Stimulated activated CD8-positive, alpha-beta memory T cell treated with anti-CD3 and anti-CD28 coated beads, Interleukin-4, amount 100 ng/mL, for 24 hours (primary cell): ENCODE results near the gene RIMBP2.

ENCODE experiments used
- DNase-seq: peaks from one replicate; pipeline ENCODE4 v3.0.0-alpha.2; 2020; ENCODE audit warnings: low read depth

Gene RIMBP2

DNA sequence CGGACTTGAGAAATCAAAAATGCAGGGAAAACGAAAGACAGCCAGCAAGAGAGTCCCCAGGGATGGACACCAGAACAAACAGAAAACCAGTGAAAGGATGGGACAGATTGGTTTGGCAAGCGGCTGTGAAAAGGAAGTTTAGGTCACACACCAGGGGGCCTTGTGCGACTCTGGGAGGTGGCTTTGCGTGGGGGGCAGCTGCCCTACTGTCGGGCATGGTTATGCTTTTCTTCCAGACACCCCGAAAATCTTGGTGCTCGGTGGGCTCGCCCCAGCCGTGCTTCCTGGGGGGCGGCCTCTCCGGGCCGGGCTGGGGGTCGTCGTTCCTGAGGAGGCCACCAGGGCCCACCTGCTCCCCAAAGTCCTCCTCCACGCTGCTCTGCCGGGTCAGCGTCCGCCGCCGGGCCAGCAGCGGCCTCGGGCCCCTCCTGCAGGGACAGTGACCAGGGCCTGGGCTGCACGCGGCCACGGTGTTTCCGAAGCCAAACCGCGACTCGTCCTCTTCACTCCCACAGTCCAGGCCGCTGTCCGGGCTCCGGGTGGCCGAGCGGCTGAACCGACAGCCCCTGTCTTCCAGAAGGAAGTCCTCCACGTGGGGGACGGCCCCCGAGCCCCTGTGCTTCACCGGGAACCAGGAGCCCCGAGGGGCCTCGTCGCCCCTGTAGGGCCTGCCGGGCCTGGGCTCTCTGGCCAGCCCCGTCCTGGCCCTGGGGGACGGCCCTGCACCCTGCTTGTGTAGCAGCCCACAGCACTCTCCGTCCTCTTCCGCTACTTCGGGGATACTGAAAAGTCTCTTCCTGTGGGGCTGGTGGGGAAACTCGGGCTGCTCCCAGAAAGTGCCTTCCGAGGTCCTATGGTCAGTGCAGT is 291.9 kb downstream of the RIMBP2 start:
- DNase-seq, result no peak

DNA sequence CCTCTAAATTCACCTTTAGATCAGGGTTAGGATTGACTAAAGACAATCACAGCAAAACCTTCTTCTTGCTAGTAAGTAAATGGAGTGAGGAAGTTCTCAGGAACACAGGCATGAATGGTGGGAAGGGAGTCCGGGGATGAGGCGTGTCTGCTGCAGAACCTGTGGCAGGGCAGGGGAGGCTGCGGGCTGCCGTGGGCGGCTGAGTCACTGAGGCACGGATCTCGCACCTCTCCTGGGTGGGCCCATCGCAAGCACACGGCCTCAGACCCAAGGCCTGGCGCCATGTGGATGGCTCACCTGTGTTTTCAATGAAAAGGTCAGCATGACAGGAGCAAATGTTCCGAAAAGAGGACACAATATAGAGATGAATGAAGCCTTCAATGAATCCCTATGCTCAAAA is 293.0 kb downstream of the RIMBP2 start:
- DNase-seq, result no peak

DNA sequence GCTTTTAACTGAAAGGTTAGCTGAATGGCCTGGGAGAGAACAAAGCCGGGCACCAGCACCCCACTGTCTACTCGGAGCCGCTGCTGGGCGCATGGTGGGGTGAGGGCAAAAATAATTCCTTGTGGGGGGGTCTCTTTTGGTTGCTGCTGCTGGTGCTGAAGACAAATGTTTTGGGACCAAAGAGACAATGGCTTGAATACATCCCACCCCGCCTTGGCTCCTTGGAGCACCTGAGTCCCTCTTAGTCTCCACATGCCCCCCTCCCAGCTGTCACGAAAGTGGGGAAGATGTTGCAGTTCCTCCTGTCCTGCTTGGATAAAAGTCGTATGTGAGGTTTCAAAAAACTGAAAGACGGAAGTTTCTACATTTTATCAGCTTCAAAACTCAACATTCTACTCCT is 293.4 kb downstream of the RIMBP2 start:
- no peak for DNase-seq

DNA sequence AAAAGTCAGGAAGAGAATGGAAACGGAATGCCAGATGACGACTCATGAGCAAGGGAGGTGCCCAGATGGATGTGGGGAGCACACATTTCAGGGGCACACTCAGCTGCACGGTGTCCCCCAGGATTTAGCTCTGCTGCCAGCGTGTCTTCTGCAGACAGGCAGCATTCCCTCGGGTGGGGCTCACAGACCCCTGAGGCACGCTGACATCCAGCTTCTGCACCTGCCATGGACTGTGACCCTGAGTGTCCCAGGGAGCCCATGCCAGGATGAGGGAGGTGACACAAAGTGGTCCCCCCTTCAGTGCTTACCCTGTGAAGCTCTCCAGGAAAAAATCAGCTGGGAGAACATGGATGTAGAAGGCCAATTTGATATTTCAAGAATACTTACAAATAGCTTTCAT is 294.2 kb downstream of the RIMBP2 start:
- no peak for DNase-seq

DNA sequence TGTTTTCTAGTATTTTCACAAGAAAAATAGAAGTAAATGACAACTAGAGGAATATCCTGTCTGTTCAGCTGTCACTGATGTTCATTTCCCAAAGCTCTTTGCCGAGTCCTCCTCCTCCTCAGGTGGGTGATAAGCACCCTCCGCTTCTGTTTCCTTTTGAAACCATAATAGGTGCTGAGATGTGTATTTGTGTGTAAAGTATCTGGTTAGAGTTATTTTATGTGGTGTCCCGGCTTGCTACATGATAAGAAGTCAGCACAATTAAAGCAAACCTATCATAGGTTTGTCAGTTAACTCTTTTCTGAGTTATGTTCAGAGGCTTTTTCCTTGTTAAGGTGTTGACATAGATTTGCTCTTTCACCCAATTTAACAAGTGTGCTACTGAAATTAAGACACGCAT is 296.0 kb downstream of the RIMBP2 start:
- DNase-seq, result no peak

DNA sequence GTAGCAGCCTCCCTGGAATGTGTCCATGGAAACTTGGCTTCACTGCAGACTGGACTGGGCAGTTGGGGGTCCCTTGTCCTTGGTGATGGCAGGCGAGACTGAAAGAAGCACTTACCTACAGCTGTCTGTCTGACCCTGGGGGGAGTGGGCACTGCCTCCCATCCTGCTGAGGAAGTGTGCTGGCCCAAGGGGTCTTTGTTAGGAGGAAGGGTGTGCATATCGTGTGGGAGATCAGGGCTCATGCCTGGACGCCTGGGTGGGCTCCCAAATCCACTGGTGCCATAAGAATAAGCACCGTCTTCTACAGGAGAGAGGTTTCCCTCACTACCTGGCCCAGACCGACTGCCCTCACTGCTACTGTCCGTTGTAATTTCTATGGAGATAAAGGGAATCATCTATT is 297.0 kb downstream of the RIMBP2 start:
- DNase-seq, result no peak

DNA sequence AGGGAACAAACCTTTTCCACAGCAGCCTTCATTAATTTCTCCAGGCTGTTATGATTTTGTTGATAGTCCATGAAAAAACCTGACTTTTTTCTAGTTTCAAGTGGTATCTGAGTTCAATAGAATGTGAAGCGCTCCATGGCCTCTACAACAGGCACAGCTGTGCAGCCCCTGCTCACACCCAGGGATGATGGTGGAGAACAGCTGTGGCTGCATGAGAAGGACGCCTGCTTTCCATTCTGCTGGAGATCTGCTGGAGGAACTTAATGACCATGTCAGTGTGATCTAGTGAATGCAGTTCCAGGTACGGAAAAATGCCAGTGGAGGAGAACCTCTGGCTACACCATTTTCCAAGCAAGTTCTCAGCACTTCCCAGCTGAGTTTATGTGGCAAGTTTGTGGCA is 297.8 kb downstream of the RIMBP2 start:
- DNase-seq, result no peak

DNA sequence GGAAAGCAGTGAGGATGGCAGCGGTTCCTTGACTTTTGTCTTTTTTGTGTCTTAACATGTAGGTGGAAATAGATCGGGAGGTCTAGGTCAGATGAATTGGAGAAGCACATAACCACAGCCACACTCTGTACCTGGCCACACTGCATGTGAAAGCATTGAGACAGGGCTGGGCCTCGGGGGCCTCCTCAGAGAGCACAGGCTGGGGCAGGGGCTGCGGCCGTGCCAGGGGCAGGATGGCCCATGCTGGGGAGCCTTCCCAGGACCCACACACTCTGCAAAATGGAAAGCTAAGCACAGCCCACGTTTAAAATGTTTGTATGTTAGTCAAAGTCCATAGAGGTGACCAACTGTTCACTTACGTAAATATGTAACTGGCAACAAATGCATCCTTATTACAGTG is 301.7 kb downstream of the RIMBP2 start:
- no peak for DNase-seq

DNA sequence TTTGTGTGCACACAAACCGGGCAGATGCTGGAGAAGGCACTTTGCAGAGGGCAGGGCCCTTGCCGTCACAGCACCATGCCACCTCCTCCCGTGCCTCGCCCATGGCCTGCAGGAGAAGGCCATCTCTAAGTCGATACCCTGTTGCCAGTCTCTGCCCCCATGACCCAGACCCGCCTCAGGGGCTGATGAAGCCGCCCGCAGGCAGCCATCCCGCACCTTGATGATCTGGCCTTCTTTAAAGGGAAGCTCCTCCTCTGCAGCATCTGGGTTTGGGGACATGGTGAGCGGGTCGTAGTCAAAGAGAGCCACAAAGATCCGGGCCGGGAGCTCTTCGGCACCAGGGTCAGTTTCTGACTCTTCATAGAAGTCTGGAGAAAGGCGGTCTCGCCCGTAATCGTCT is 302.2 kb downstream of the RIMBP2 start:
- no peak for DNase-seq

DNA sequence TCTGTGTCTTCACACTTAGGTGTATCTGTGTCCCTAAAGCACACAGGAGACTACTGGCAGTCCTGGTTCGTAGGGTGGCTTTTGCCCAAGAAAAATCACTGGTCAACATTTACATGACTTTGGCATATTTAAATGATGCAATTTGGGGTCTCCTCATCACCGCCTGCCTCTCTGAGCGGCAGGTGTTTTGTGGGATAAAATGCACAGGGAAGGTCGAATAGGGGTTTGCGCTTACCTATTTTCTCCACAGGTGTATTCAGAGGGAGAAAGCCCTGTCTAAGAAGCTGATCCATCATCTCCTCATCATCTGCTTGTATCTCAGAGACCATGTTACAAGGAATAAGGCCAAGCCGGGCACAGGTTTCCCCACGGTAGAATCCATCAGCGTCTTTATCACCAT is 303.7 kb downstream of the RIMBP2 start:
- DNase-seq, result no peak

DNA sequence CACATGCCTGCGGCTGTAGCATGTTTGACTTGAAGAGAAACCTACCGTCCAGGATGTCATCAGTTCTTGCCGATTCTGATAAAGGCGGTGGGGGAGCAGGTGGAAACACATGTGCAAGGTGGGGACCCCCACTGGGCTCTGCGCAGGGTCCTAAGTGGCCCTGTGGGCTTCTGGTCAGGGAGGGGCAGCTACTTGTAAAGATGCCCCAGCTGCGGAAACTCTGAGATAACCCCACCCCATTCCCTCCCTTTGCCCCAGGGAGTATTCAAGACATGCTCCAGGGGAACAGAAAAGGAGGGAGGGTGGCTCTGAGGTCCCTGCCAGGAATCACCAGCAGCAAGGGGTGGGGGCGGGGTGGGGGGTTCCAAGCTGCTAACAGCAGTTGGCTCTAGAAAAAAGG is 310.8 kb downstream of the RIMBP2 start:
- DNase-seq, result no peak

DNA sequence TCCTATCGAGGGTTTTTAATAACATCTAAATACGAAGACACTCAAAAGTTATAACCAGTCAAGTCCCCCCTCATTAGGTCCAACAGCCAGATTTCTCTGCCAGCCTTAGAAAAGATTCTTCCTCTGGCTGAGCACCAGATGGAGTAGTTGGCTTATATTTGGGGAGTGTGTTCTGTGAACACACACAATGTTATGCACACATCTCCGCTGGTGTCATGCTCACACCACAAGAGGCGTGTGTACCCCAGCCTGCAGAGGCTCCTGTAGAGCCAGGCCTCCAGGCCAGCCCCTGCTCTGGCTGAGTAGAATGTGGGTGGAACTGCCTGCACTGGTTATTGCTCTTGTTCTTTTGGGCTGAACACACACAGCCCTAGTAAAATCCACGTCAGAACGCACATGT is 314.4 kb downstream of the RIMBP2 start:
- no peak for DNase-seq

DNA sequence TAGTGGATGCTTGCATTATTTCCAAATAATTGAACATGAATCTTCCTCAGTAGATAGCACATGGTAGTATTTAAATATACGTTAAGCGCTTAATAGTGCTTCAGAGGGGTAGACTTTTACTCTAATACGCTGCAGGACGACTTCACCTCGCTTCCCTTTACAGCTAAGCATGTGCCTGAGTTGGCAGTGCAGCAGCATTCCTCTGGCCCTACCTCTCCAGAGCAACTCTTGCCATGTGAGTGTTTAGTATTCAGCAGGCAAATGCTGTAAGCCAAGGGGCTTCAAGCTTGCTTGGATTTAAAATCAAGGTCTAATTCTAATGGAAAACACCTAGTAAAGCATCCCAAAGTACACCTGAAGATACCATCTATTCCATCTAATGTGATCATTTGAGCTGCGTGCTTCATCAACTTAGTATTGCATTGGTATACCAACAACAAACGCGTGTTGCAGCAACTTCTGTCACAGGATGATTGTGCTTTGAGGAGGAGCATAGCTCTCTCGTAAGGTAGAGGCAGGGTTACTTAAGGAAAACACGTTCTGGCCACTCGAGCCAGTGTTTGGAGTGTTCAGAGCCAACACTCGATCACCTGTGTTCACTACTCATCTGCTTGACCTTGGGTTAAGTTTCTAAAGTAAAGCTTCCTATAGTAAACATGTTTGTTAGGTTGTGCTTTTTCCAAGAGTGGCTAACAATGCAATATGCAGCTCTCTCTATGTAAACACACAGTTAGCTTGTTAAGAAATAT is 317.8 kb downstream of the RIMBP2 start:
- DNase-seq, result no peak

DNA sequence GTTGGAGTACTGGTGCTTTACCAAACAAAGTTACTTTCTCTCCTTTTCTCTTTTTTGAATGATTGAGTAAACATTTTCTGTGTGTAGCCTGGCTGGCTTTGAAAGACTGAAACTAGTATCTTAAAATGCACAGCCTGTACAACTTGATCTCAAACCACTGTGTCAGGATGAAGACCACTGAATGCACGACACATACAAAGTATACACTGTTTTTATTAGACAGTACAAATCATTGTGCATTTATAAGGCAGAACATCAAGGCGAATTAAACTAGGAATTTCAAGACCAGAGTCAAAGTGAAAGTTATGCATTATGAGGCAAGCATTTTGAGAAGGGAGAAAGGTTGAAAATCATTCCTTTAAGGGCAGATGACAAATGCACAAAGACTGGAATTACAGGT is 319.4 kb downstream of the RIMBP2 start:
- no peak for DNase-seq

DNA sequence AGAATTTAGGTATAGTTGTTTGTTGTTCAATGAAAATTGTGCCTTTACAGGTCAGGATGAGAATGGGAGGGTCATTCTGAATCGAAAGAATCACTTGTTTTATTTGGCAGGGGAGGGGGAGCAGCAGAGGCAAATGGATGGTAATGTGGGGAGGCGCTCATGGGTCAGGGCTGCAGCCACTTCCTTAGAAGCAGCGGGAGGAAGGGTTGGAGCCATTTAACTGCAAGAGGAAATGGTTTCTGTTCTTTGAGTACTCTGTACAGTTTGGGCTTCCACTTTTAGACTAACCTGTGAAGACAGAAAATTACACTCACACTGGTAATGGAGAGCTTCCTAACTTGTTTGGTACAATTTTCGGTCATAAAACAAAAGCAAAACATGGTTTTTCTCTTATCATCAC is 321.2 kb downstream of the RIMBP2 start:
- DNase-seq, result no peak

DNA sequence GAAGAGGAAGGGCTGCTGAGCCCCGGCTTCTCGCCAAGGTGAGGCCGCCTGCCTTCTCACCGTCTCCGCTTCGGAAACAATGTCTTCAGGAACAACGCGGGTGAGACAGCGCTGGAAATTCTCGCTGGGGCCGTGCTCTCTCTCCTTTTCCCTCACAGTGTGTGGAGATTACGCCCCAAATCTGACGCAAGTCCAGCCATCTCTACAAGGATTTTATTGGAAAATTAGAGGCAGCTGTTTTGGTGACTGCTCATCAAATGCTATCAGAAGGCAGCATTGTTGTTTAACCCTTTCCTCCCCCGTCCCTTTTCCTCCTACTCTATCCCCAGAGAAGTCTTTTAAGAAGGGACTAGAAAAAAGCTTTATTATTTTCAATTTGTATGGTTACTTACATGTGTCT is 324.9 kb downstream of the RIMBP2 start:
- no peak for DNase-seq

DNA sequence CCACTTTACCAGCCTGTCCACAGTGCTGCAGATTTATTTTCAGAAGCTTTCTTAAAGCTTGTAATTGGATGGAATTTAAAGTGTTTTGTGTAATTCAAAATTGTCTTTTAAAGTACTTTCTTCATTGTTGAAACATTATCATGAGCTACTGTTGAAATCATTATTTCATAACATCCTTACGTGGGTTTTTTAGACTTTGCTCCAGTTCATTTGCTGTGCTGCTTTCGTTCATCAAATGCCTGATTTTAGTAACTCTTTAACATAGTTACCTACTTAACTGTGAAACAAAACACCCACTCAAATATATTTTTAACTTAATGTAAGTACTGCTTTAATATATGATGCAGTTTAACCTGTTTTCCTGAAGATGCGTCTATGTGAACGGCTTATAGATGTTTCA is 330.9 kb downstream of the RIMBP2 start:
- no peak for DNase-seq

DNA sequence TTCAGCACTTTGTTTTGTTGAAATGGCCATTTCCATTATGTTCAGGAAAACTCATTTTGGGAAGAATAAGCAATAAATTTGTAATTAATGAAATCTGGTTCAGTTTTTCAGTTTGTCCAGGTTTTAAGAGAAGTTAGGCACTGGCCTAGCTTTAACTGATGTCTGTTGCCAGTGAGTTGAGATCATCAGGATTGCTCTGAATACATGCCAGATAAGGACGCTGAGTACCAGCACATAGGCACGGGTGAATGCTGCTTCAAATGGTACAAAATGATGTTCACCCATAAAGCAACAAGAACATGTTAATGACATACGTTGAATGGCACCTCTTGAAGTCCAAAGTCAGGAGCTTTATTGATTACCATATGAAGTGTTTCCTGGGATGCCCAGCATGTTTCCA is 331.9 kb downstream of the RIMBP2 start:
- no peak for DNase-seq

DNA sequence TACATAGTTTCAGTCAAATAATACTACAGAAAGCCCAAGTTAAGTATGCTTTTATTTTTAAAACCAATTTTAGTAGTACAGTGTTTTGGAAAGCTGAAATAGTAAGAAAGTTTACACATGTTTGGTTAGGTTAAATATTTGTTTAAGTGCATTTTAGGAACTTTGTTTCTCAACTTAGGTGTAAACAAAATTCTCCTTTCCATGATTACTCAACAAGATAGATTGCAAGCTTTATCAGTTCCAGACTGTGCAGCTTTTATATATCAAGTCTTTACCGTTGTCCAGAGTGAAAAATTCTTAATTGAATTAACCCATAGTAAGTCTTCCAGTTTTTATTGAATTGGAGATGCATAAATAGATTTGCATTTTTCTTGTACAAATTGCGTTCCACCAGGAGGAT is 333.3 kb downstream of the RIMBP2 start:
- no peak for DNase-seq

DNA sequence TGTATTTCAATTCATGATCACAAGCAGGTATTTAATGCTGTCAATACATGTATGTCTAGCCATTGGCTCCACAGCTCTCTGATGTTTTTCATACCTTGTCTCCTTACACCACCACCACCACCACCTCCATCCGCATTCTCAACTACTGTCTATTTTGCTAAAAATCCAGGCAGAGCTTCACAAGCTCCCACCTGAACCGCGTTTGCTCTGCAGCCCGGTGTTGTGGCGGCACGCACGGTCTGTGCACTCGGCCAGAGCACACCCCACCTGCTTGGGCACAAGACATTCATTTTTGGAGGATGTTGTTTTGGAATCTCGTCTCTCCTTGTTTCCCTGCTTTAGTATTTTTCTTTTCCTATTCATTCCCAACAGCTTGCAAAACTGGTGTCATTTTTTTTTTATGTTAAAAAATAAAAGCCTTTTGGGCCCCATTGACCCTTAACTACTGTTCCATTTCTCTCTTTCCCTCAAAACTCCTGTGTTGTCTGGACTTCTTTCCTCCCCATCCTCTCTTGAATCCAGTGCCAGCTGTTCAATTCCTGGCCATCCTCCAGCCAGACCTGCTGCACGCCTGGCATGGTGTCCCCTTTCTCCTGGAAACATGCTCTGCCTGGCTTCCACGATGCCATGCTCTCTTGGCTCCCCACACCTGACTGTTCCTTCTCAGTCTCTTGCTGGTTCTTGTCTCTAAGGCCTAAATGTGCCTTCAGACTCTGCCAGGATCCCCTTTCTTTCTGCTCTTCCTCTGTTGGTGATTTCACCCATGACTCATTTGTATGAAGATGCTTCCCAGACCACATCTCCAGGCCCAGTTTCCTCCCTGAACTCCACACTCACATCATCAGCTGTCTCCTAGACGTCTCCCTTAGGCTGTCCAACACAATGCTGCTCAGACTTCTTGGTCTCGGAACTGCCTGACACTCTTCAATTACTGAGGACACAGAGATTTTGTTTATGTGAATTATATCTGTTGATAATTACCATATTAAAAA is 340.5 kb downstream of the RIMBP2 start:
- no peak for DNase-seq

DNA sequence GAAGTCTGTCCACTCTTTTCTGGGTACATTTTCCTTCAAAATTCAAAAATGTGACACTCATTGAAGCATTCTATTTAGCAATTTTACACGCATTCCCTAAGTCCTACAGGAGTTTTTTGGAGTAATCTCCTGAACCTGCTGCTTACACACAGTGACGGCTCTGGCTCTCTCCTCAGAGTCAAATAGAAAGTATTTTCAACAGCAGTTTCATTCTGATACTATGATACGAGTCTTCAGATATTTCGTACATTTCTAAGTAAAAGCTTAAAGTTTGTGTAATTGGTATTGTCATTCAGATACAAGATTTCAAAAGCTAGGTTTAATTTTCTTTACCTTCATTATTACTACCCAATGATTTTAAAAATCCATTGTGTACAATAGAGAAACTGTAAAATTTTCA is 342.0 kb downstream of the RIMBP2 start:
- DNase-seq, result no peak

DNA sequence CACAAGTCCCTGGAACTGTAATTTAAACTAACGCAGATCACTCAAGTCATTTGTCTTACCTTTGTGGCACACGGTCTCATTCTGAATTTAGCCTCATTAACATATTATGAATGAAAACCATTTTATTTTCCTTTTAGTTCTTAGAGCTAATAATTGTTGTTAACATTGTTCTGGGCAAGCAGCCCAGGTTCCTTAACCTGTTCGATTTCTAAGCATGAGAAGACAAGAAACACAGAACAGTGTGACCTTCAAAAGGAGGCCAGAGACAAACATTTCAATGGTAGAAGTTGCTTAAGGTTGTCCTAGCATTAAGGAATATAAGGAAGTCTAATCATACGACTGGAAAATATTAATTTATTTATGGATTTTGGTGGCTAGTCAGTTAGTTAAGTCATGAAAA is 343.2 kb downstream of the RIMBP2 start:
- no peak for DNase-seq
